Measurements from ENCODE around the gene TRPV3. TPM values are rescaled to one million over a fixed set of nuclear protein-coding genes. Genes with fewer than 3 reads are reported as not detected.

Gene TRPV3
- total RNA-seq, 2 experiments from 2014 or later: 0.25 to 0.56 TPM

DNA sequence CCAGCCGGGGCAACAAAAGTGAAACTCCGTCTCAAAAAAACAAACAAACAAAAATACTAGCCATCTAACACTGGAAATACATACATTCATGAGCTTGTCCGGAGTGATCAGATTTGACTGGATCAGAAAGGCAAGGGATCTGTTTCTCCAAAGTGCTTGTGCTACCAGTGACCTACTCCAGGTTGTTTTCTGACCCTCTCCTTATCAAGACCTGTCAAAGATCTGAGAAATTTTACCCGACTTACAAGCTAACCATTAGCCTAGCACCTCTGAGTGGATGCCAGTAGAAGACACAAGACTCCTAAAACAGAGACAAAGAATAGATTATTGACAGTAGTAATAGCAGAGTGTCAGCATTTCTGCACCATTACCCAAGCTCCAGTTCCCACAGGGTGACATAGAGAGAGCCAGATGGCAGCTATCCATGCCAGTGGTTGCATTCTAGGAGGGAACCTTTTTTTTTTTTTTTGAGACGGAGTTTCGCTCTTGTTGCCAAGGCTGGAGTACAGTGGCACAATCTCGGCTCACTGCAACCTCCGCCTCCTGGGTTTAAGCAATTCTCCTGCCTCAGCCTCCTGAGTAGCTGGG, 72.0 kb downstream of the TRPV3 start:
- H3K36me3 Mint-ChIP-seq (ENCODE audit: low read depth): no peaks in the 10 kb centered on the region
- no peaks in the 10 kb centered on the region for H3K4me1 Mint-ChIP-seq (ENCODE audit: low read depth)
- TF ChIP-seq, protein P1, sequence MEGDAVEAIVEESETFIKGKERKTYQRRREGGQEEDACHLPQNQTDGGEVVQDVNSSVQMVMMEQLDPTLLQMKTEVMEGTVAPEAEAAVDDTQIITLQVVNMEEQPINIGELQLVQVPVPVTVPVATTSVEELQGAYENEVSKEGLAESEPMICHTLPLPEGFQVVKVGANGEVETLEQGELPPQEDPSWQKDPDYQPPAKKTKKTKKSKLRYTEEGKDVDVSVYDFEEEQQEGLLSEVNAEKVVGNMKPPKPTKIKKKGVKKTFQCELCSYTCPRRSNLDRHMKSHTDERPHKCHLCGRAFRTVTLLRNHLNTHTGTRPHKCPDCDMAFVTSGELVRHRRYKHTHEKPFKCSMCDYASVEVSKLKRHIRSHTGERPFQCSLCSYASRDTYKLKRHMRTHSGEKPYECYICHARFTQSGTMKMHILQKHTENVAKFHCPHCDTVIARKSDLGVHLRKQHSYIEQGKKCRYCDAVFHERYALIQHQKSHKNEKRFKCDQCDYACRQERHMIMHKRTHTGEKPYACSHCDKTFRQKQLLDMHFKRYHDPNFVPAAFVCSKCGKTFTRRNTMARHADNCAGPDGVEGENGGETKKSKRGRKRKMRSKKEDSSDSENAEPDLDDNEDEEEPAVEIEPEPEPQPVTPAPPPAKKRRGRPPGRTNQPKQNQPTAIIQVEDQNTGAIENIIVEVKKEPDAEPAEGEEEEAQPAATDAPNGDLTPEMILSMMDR (IDR thresholded peaks at IDR 0.05): no peak
- H3K27ac Mint-ChIP-seq: no peak overlapping the region
- POLR2A ChIA-PET: no interaction called here
- Histone ChIP-seq H3K4me3 (ENCODE audit: low read length) (no peak overlapping the region), H3K27me3 (ENCODE audit: control insufficient read depth in 1 of 2, insufficient read depth in 2 of 2, low read length in 2 of 2) (peaks cover 3 to 16% of the 10 kb centered on the region in 2 experiments), H3K9me3 (ENCODE audit: control insufficient read depth in 1 of 2, insufficient read depth in 1 of 2, low read length in 2 of 2) (no peaks in the 10 kb centered on the region), H3K27ac (ENCODE audit: low read depth in 1 of 2, low read length in 2 of 2) (no peak overlapping the region), H3K36me3 (ENCODE audit: insufficient read depth, low read length) (no peaks in the 10 kb centered on the region), H3K4me1 (ENCODE audit: insufficient read depth, low read length) (no peaks in the 10 kb centered on the region)
- no peaks in the 10 kb centered on the region for H3K9me3 Mint-ChIP-seq
- no peak for DNase-seq
- H3K4me3 Mint-ChIP-seq: no peak overlapping the region
- intact Hi-C loops (cut with DNase I, micrococcal nuclease): no loop called here
- CTCF ChIA-PET: interaction anchor here (1.2 kb wide), 1 partner anchor 11 kb away, joined by 4 read pairs; no protein-coding TSS in a partner anchor
- no peak for ATAC-seq (ENCODE audit: poor library complexity)
- peaks cover 43% of the 10 kb centered on the region for H3K27me3 Mint-ChIP-seq

GRCh38 chr17:3482852-3483251, 74.8 kb downstream of the TRPV3 start:
- no peaks in the 10 kb centered on the region for H3K36me3 ChIP-seq (ENCODE audit: insufficient read depth, low read length)
- H3K27ac ChIP-seq (ENCODE audit: low read depth in 1 of 2, low read length in 2 of 2): no peak overlapping the region
- CTCF ChIA-PET: interaction anchor here (0.7 kb wide), 1 partner anchor 12 kb away, joined by 3 read pairs; no protein-coding TSS in a partner anchor
- H3K4me3 ChIP-seq (ENCODE audit: low read length): no peak overlapping the region
- intact Hi-C loops (cut with DNase I, micrococcal nuclease): no loop called here
- TF ChIP-seq, protein P1 (IDR thresholded peaks at IDR 0.05): no peak
- ATAC-seq (ENCODE audit: poor library complexity) (no peak), DNase-seq (no peak)
- peaks cover 3 to 16% of the 10 kb centered on the region in 2 experiments for H3K27me3 ChIP-seq (ENCODE audit: control insufficient read depth in 1 of 2, insufficient read depth in 2 of 2, low read length in 2 of 2)
- Mint-ChIP-seq H3K27ac (no peak overlapping the region), H3K4me3 (no peak overlapping the region), H3K36me3 (ENCODE audit: low read depth) (no peaks in the 10 kb centered on the region), H3K9me3 (no peaks in the 10 kb centered on the region), H3K4me1 (ENCODE audit: low read depth) (no peaks in the 10 kb centered on the region), H3K27me3 (peaks cover 43% of the 10 kb centered on the region)
- POLR2A ChIA-PET: no interaction called here
- no peaks in the 10 kb centered on the region for H3K9me3 ChIP-seq (ENCODE audit: control insufficient read depth in 1 of 2, insufficient read depth in 1 of 2, low read length in 2 of 2)
- H3K4me1 ChIP-seq (ENCODE audit: insufficient read depth, low read length): no peaks in the 10 kb centered on the region

- no peak for DNase-seq
- CTCF ChIA-PET: interaction anchor here (0.9 kb wide), 1 partner anchor 13 kb away, joined by 3 read pairs; no protein-coding TSS in a partner anchor
- Histone ChIP-seq H3K4me1 (ENCODE audit: insufficient read depth, low read length) (no peaks in the 10 kb centered on the region), H3K4me3 (ENCODE audit: low read length) (no peak overlapping the region), H3K27me3 (ENCODE audit: control insufficient read depth in 1 of 2, insufficient read depth in 2 of 2, low read length in 2 of 2) (peaks cover 0 to 7% of the 10 kb centered on the region in 2 experiments), H3K36me3 (ENCODE audit: insufficient read depth, low read length) (no peaks in the 10 kb centered on the region), H3K27ac (ENCODE audit: low read depth in 1 of 2, low read length in 2 of 2) (no peak overlapping the region), H3K9me3 (ENCODE audit: control insufficient read depth in 1 of 2, insufficient read depth in 1 of 2, low read length in 2 of 2) (no peaks in the 10 kb centered on the region)
- Mint-ChIP-seq H3K27me3 (peaks cover 20% of the 10 kb centered on the region), H3K9me3 (no peaks in the 10 kb centered on the region), H3K27ac (no peak overlapping the region), H3K4me3 (no peak overlapping the region), H3K4me1 (ENCODE audit: low read depth) (no peaks in the 10 kb centered on the region), H3K36me3 (ENCODE audit: low read depth) (no peaks in the 10 kb centered on the region)
- intact Hi-C loops (cut with DNase I, micrococcal nuclease): no loop called here
- ATAC-seq (ENCODE audit: poor library complexity): no peak
- TF ChIP-seq, protein P1 (IDR thresholded peaks at IDR 0.05): no peak
- POLR2A ChIA-PET: no interaction called here
These were observed 77.6 kb downstream of the TRPV3 start for GRCh38 chr17:3479988-3480387.
